IMR-90 (cell line): ENCODE results near the gene ALG6. TPM values are rescaled to one million over a fixed set of nuclear protein-coding genes. Genes with fewer than 3 reads are reported as not detected.

Source experiments
- ATAC-seq: fragments of 200-7000 bp; cut with Tn5 transposase; 2 replicates; pipeline ENCODE4 v1.9.1; 2020; ENCODE audit warnings: low read depth, mild to moderate bottlenecking, moderate library complexity
- BruUV-seq: library from RNA; stranded (reverse); fragments of 400-500 nt; replicated peaks from 2 replicates; lab custom pipeline; 2021; lab: Mats Ljungman, UMichigan
- CTCF ChIA-PET: fragments of 300-600 bp; formaldehyde crosslinking; extraction: SDS; loops from one replicate; lab custom pipeline; 2021; ENCODE audit warnings: antibody characterized with exemption; lab: Yijun Ruan, JAX
- POLR2A ChIA-PET: fragments of 300-600 bp; sonication (Branson Sonifier 250); formaldehyde crosslinking; loops from one replicate; lab custom pipeline; 2022; ENCODE audit warnings: antibody characterized with exemption; ENCODE audit not compliant: unreplicated experiment; lab: Charles Lee
- DNase-seq: peaks from one replicate; pipeline ENCODE4 v3.0.0; 2013
- H2AFZ ChIP-seq: replicated peaks from 2 replicates; pipeline ENCODE3; 2013; ENCODE audit warnings: low read length, mild to moderate bottlenecking; ENCODE audit not compliant: poor library complexity
- H2AK5ac ChIP-seq: 2 replicates; pipeline ENCODE4 v1.6.1; 2013; ENCODE audit warnings: low read depth, low read length, inconsistent platforms
- H2AK9ac ChIP-seq: replicated peaks from 2 replicates; pipeline ENCODE3; 2013; ENCODE audit warnings: mild to moderate bottlenecking, low read depth, low read length, moderate library complexity; ENCODE audit not compliant: poor library complexity
- H2BK120ac ChIP-seq: 2 replicates; pipeline ENCODE4 v1.6.1; 2013; ENCODE audit warnings: low read depth, low read length, inconsistent platforms
- H2BK15ac ChIP-seq: 3 replicates; pipeline ENCODE4 v1.6.1; 2013; ENCODE audit warnings: low read depth, low read length, inconsistent platforms
- H2BK20ac ChIP-seq: 2 replicates; pipeline ENCODE4 v1.6.1; 2013; ENCODE audit warnings: low read depth, mild to moderate bottlenecking, inconsistent platforms, low read length, moderate library complexity
- H2BK5ac ChIP-seq: 2 replicates; pipeline ENCODE4 v1.6.1; 2013; ENCODE audit warnings: mild to moderate bottlenecking, low read depth, low read length, inconsistent platforms; ENCODE audit not compliant: poor library complexity, severe bottlenecking
- H3K14ac ChIP-seq: replicated peaks from 2 replicates; pipeline ENCODE4 v1.6.1; 2013; ENCODE audit warnings: low read depth, low read length, inconsistent platforms
- H3K18ac ChIP-seq: 2 replicates; pipeline ENCODE4 v1.6.1; 2013; ENCODE audit warnings: low read depth, low read length, control low read depth
- H3K23ac ChIP-seq: 2 replicates; pipeline ENCODE4 v1.6.1; 2013; ENCODE audit warnings: low read depth, low read length, inconsistent platforms
- H3K27ac ChIP-seq: 2 replicates; pipeline ENCODE4 v1.5.1; 2013; ENCODE audit warnings: mild to moderate bottlenecking, control low read depth, low read length; ENCODE audit not compliant: insufficient read depth
- H3K27me3 ChIP-seq: 2 replicates; pipeline ENCODE4 v1.6.1; 2013; ENCODE audit warnings: low read length; ENCODE audit not compliant: control insufficient read depth, insufficient read depth
- H3K36me3 ChIP-seq: 2 replicates; pipeline ENCODE4 v1.6.1; 2013; ENCODE audit warnings: low read length, mixed read lengths; ENCODE audit not compliant: control insufficient read depth, insufficient read depth
- H3K4ac ChIP-seq: 2 replicates; pipeline ENCODE4 v1.6.1; 2013; ENCODE audit warnings: low read depth, low read length, inconsistent platforms
- H3K4me1 ChIP-seq: 2 replicates; pipeline ENCODE4 v1.6.1; 2013; ENCODE audit warnings: low read length, mixed read lengths; ENCODE audit not compliant: control insufficient read depth, insufficient read depth
- H3K4me2 ChIP-seq: 2 replicates; pipeline ENCODE4 v1.6.1; 2013; ENCODE audit warnings: low read depth, mild to moderate bottlenecking, control low read depth, low read length, moderate library complexity
- H3K4me3 ChIP-seq: 2 replicates; pipeline ENCODE4 v1.5.1; 2013; ENCODE audit warnings: low read depth, mild to moderate bottlenecking, control low read depth, low read length, moderate library complexity; ENCODE audit not compliant: insufficient read depth
- H3K56ac ChIP-seq: 2 replicates; pipeline ENCODE4 v1.6.1; 2013; ENCODE audit warnings: low read length, inconsistent platforms; ENCODE audit not compliant: insufficient read depth; ENCODE audit errors: extremely low read depth
- H3K79me1 ChIP-seq, 2 experiments: 2 replicates each; pipeline ENCODE4 v1.6.1; 2013; ENCODE audit warnings: low read length in 2 of 2, inconsistent platforms in 1 of 2, low read depth in 1 of 2
- H3K9ac ChIP-seq: 2 replicates; pipeline ENCODE4 v1.6.1; 2013; ENCODE audit warnings: low read depth, low read length, control low read depth
- H3K9me1 ChIP-seq: 2 replicates; pipeline ENCODE4 v1.6.1; 2013; ENCODE audit warnings: low read length, inconsistent platforms; ENCODE audit not compliant: insufficient read depth
- H3K9me3 ChIP-seq: 2 replicates; pipeline ENCODE4 v1.6.1; 2013; ENCODE audit warnings: low read length; ENCODE audit not compliant: control insufficient read depth, insufficient read depth
- H4K20me1 ChIP-seq: 2 replicates; pipeline ENCODE4 v1.6.1; 2013; ENCODE audit warnings: low read length, inconsistent platforms; ENCODE audit not compliant: insufficient read depth
- H4K5ac ChIP-seq: 2 replicates; pipeline ENCODE4 v1.6.1; 2013; ENCODE audit warnings: mild to moderate bottlenecking, low read depth, low read length, control low read depth
- H4K8ac ChIP-seq, 2 experiments: 2 replicates each; pipeline ENCODE4 v1.6.1; 2013; ENCODE audit warnings: low read depth in 2 of 2, low read length in 2 of 2, control low read depth in 1 of 2, inconsistent platforms in 1 of 2
- H4K91ac ChIP-seq: 2 replicates; pipeline ENCODE4 v1.6.1; 2013; ENCODE audit warnings: low read depth, low read length, inconsistent platforms; ENCODE audit not compliant: insufficient read depth
- CEBPB ChIP-seq: IDR thresholded peaks from 2 replicates; pipeline ENCODE4 v1.6.1; 2012; ENCODE audit warnings: low read depth, low read length, improper control_type of control experiment
- ELK1 ChIP-seq: fragments of 150-350 bp; IDR thresholded peaks from 2 replicates; pipeline ENCODE4 v1.6.1; 2016; ENCODE audit warnings: low read depth, mild to moderate bottlenecking, low read length, moderate library complexity, borderline replicate concordance
- FOS ChIP-seq: fragments of 150-350 bp; IDR thresholded peaks from 2 replicates; pipeline ENCODE4 v1.6.1; 2016; ENCODE audit warnings: low read depth, low read length
- MAZ ChIP-seq: IDR thresholded peaks from 2 replicates; pipeline ENCODE4 v1.6.1; 2012; ENCODE audit warnings: low read depth, mild to moderate bottlenecking, low read length, improper control_type of control experiment, moderate library complexity, borderline replicate concordance
- NFE2L2 ChIP-seq: fragments of 150-350 bp; IDR thresholded peaks from 2 replicates; pipeline ENCODE4 v1.6.1; 2016; ENCODE audit warnings: low read depth, mild to moderate bottlenecking, low read length
- POLR2A ChIP-seq: IDR thresholded peaks from 2 replicates; pipeline ENCODE4 v1.6.1; 2012; ENCODE audit warnings: mild to moderate bottlenecking, low read depth, low read length
- SMC3 ChIP-seq: fragments of 150-350 bp; IDR thresholded peaks from 2 replicates; pipeline ENCODE4 v1.6.1; 2016; ENCODE audit warnings: low read depth, mild to moderate bottlenecking, antibody characterized with exemption, low read length, moderate library complexity
- whole genome bisulfite sequencing, 2 experiments: methylation state at CpG; one replicate each; pipeline versions ENCODE4 v1.1.5 to v1.1.7; 2013; ENCODE audit warnings: missing lambda C conversion rate in 2 of 2; ENCODE audit not compliant: insufficient read length in 1 of 2; ENCODE audit errors: extremely low coverage in 2 of 2; 5-methylcytosine and 5-hydroxymethylcytosine counted together
- dilution Hi-C: fragments of 300-500 bp; cut with HindIII; formaldehyde crosslinking; loops from one replicate; pipeline ENCODE4 v1.14.3; 2018; ENCODE audit warnings: low sequenced_read_pairs; ENCODE audit not compliant: unreplicated experiment
- in situ Hi-C: fragments of 300-500 bp; cut with MboI; formaldehyde crosslinking; loops from 3 replicates; pipeline ENCODE4 v1.14.3; 2019; ENCODE audit warnings: low sequenced_read_pairs, inconsistent platforms, mixed read lengths
- intact Hi-C: fragments of 100-400 bp; cut with micrococcal nuclease; formaldehyde crosslinking; loops from 2 replicates; pipeline ENCODE4 v1.10.0; 2022
- polyA plus RNA-seq, 3 experiments: library from polyadenylated mRNA; depleted of rRNA; stranded (reverse); fragments of >200 nt; gene quantifications; 2 replicates each; pipeline ENCODE4 v1.2.3, GENCODE V29; 2012; ENCODE audit warnings: low replicate concordance in 1 of 3
- total RNA-seq: library from RNA; depleted of rRNA; stranded (reverse); fragments of >200 nt; gene quantifications from 2 replicates; pipeline ENCODE4 v1.2.3, GENCODE V29; 2012
- TF ChIP-seq, protein P1 (sequence below): conservative IDR thresholded peaks from 2 replicates; pipeline ENCODE4 v1.5.1; 2012; ENCODE audit warnings: mild to moderate bottlenecking, low read depth, low read length, improper control_type of control experiment

ALG6 gene
- total and polyA plus RNA-seq, 2 of the 4 experiments (the other 2 are of a cell fraction): 4.8 to 6.5 TPM

- Histone ChIP-seq H4K8ac (no peak overlapping the region), H2AK5ac (no peak overlapping the region), H2AK9ac (no peak overlapping the region), H3K4me1 (peaks cover 6% of the 10 kb centered on the region), H3K56ac (no peak overlapping the region), H2BK15ac (no peak overlapping the region), H3K9me1 (no peaks in the 10 kb centered on the region), H3K27me3 (no peaks in the 10 kb centered on the region), H4K5ac (no peak overlapping the region), H3K36me3 (0 out of 2 replicates have a peak, but pooled peaks cover 1% of the 10 kb centered on the region), H3K27ac (no peak overlapping the region), H3K18ac (no peak overlapping the region), H3K9me3 (no peaks in the 10 kb centered on the region), H3K9ac (no peak overlapping the region), H2BK120ac (no peak overlapping the region), H4K91ac (no peak overlapping the region), H2BK20ac (no peak overlapping the region), H4K20me1 (no peaks in the 10 kb centered on the region), H3K4me2 (no peak overlapping the region), H3K23ac (no peak overlapping the region), H2BK5ac (no peak overlapping the region), H3K4me3 (no peak overlapping the region), H2AFZ (no peak overlapping the region), H3K4ac (no peak overlapping the region), H3K14ac (no peak overlapping the region), H3K79me1 (no peaks in the 10 kb centered on the region)
- TF ChIP-seq POLR2A: no peak
- TF ChIP-seq NFE2L2: no peak
- no peak for TF ChIP-seq ELK1
- TF ChIP-seq, protein P1, sequence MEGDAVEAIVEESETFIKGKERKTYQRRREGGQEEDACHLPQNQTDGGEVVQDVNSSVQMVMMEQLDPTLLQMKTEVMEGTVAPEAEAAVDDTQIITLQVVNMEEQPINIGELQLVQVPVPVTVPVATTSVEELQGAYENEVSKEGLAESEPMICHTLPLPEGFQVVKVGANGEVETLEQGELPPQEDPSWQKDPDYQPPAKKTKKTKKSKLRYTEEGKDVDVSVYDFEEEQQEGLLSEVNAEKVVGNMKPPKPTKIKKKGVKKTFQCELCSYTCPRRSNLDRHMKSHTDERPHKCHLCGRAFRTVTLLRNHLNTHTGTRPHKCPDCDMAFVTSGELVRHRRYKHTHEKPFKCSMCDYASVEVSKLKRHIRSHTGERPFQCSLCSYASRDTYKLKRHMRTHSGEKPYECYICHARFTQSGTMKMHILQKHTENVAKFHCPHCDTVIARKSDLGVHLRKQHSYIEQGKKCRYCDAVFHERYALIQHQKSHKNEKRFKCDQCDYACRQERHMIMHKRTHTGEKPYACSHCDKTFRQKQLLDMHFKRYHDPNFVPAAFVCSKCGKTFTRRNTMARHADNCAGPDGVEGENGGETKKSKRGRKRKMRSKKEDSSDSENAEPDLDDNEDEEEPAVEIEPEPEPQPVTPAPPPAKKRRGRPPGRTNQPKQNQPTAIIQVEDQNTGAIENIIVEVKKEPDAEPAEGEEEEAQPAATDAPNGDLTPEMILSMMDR: no peak
- no peak for TF ChIP-seq FOS
- no peak for TF ChIP-seq CEBPB
- no peak for TF ChIP-seq MAZ
- no peak for TF ChIP-seq SMC3
- POLR2A ChIA-PET: no interaction called here
- dilution Hi-C loops: no loop called here
- DNase-seq: no peak
- intact Hi-C loops: no loop called here
- no CpG with 5 or more reads among the region's 1 CpG for WGBS, 2 experiments
- CTCF ChIA-PET: no interaction called here
- no peak for ATAC-seq
- in situ Hi-C loops: no loop called here
- no TSS peak for BruUV-seq
Observed at GRCh38 chr1:63413394-63413793, 46.0 kb downstream of the ALG6 start.
